Left colon (tissue), 2 donors: ENCODE data around the gene FAM117A. TPM values are rescaled to one million over a fixed set of nuclear protein-coding genes. Genes with fewer than 3 reads are reported as not detected.

Experiments
- total RNA-seq, 2 donors: library from RNA; stranded (reverse); fragmentation: NEBNext Ultra II Directional; extraction: Animal tissue kit (Norgen Biotek cat#: 25700); gene quantifications; one replicate each; pipeline ENCODE4 v1.2.1, GENCODE V29; 2021
- donor health status: DM: no; HTN: no; CAD: no.
- donor health status: DM: yes; HTN: yes; CAD: no.

FAM117A gene
- total RNA-seq, 2 donors from 2014 or later: 7.6 to 10.0 TPM

Other genes starting within 250 kb of the FAM117A start
- gene NXPH3, start 188.3 kb downstream of the FAM117A start, total RNA-seq: 1 to 10 TPM in 1 of 2 donors, under 1 TPM in 1; 0.70 to 3.6 TPM
- 10 to 100 TPM; 53.4 to 73.3 TPM for gene SPOP, start 86.0 kb downstream of the FAM117A start, total RNA-seq
- 10 to 100 TPM; 43.1 to 55.0 TPM for gene SLC35B1, start 56.2 kb downstream of the FAM117A start, total RNA-seq
- 10 to 100 TPM; 41.9 to 42.3 TPM for gene KAT7, start 24.6 kb upstream of the FAM117A start, total RNA-seq
- not detected for gene TAC4, start 83.9 kb upstream of the FAM117A start, total RNA-seq
- gene DLX4, start 205.1 kb upstream of the FAM117A start, total RNA-seq: under 1 TPM in 1 of 2 donors, not detected in 1; 0.20 TPM
- not detected for gene DLX3, start 231.1 kb upstream of the FAM117A start, total RNA-seq